ENCODE data around the gene RTKN2. TPM values are rescaled to one million over a fixed set of nuclear protein-coding genes. Genes with fewer than 3 reads are reported as not detected.

Gene RTKN2
- total and polyA plus RNA-seq, 3 donors from 2014 or later = 6.3 to 9.1 (median 7.5) TPM

DNA sequence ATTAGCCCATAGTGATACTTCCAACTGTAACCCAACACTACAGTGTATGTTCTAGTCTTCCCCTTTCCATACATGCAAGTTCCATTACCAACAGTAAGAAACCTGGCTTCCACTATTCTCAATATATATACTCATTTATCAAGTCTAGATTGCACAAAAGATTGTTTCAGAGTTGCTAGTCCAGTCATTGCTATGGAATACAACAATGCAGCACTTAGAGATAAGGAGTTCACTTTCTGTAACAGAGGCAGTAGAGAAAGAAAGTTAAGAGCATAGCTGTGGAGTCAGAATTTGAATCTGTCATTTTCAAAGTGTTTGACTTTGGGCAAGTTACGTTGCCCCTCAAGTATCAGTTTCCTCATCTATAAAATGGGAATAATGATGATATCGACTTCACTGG is 90.1 kb downstream of the RTKN2 start:
- WGBS, 2 donors = 94 to 98% methylated on average over 2 of the region's 2 CpGs
- TF ChIP-seq POLR2A (IDR thresholded peaks at IDR 0.05) = no peak
- no peak for TF ChIP-seq CTCF (IDR thresholded peaks at IDR 0.05)
- no peak for DNase-seq
- no peak overlapping the region for H3K27ac ChIP-seq
- H3K4me1 ChIP-seq = no peaks in the 10 kb centered on the region
- H3K27me3 ChIP-seq = no peaks in the 10 kb centered on the region
- H3K4me3 ChIP-seq = no peak overlapping the region
- H3K36me3 ChIP-seq (ENCODE audit: low read depth, missing control alignments) = no peaks in the 10 kb centered on the region
- no peaks in the 10 kb centered on the region for H3K9me3 ChIP-seq
- intact Hi-C loops (cut with DNase I; ENCODE audit: low total_unique reads) = no loop called here

GRCh38 chr10:62177111-62177510 is 91.5 kb downstream of the RTKN2 start:
- no peaks in the 10 kb centered on the region for H3K36me3 ChIP-seq (ENCODE audit: low read depth, missing control alignments)
- H3K4me3 ChIP-seq = no peak overlapping the region
- no peaks in the 10 kb centered on the region for H3K27me3 ChIP-seq
- intact Hi-C loops (cut with DNase I; ENCODE audit: low total_unique reads) = no loop called here
- no peak for DNase-seq
- WGBS, 2 donors = 87 to 88% methylated on average over 3 of the region's 3 CpGs
- no peak overlapping the region for H3K27ac ChIP-seq
- H3K4me1 ChIP-seq = no peaks in the 10 kb centered on the region
- H3K9me3 ChIP-seq = no peaks in the 10 kb centered on the region
- TF ChIP-seq POLR2A (IDR thresholded peaks at IDR 0.05) (no peak), CTCF (IDR thresholded peaks at IDR 0.05) (no peak)

DNA sequence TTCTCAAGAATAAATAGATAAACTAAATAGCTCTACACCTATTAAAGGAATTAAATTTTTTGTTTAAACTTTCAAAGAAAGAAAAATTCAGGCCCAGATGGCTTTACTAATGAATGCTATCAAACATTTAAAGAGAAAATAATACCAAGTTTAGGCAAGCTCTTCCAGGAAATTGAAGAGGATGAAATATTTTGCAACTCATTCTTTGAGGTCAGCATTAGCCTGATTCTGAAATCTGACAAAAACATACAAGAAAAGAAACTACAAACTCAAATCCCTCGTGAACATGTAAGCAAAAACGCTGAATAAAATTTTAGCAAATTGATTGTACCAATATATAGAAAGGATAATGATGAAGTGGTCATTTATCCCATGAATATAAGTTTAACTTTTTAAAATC is 93.4 kb downstream of the RTKN2 start:
- H3K27ac ChIP-seq = no peak overlapping the region
- no peaks in the 10 kb centered on the region for H3K9me3 ChIP-seq
- 76 to 86% methylated on average over 2 of the region's 2 CpGs for WGBS, 2 donors
- DNase-seq = no peak
- intact Hi-C loops (cut with DNase I; ENCODE audit: low total_unique reads) = no loop called here
- no peak overlapping the region for H3K4me3 ChIP-seq
- TF ChIP-seq POLR2A (IDR thresholded peaks at IDR 0.05) (no peak), CTCF (IDR thresholded peaks at IDR 0.05) (no peak)
- no peaks in the 10 kb centered on the region for H3K27me3 ChIP-seq
- H3K36me3 ChIP-seq (ENCODE audit: low read depth, missing control alignments) = no peaks in the 10 kb centered on the region
- H3K4me1 ChIP-seq = no peaks in the 10 kb centered on the region

DNA sequence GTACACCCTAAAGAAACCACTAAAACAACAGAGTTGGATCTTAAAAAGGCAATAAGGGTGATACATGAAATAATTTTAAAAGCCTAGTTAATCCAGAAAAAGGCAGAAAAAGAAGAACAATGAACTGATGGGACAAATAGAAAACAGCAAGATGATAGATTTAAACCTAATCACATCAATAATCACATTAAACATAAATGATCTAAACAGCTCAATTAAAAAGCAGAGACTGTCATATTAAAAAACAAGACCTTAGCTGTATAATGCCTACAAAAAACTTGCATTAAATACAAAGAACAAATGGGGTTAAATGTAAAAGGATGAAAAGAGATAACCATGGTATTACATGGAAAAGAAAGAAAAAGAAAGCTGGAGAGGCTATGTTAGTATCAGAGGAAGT is 96.2 kb downstream of the RTKN2 start:
- Histone ChIP-seq H3K27ac (no peak overlapping the region), H3K36me3 (ENCODE audit: low read depth, missing control alignments) (no peaks in the 10 kb centered on the region), H3K9me3 (no peaks in the 10 kb centered on the region), H3K4me1 (no peaks in the 10 kb centered on the region), H3K27me3 (no peaks in the 10 kb centered on the region), H3K4me3 (no peak overlapping the region)
- no peak for TF ChIP-seq POLR2A (IDR thresholded peaks at IDR 0.05)
- TF ChIP-seq CTCF (IDR thresholded peaks at IDR 0.05) = no peak
- intact Hi-C loops (cut with DNase I; ENCODE audit: low total_unique reads) = no loop called here
- DNase-seq = no peak

DNA sequence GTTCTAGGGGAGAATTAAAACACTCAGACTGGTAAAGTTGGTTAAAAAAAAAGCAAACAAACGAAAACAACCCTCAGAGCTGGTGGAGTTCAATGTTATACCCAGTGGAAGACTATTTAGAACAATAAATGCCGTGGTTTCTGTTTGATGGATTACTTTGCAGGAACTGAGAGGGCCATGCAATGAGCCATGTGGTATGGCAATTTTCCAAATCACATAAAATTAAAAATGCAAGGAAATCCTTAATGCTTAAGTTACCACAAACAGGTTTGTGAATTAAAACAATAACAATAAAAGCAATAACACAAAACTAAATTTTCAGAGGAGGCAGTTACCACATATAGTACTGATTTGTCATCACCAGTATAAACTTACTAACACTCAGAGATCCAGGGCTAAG is 96.9 kb downstream of the RTKN2 start:
- Histone ChIP-seq H3K36me3 (ENCODE audit: low read depth, missing control alignments) (no peaks in the 10 kb centered on the region), H3K27ac (no peak overlapping the region), H3K27me3 (no peaks in the 10 kb centered on the region), H3K4me1 (no peaks in the 10 kb centered on the region), H3K4me3 (no peak overlapping the region), H3K9me3 (no peaks in the 10 kb centered on the region)
- 77 to 81% methylated on average over 2 of the region's 2 CpGs for WGBS, 2 donors
- TF ChIP-seq POLR2A (IDR thresholded peaks at IDR 0.05) (no peak), CTCF (IDR thresholded peaks at IDR 0.05) (no peak)
- intact Hi-C loops (cut with DNase I; ENCODE audit: low total_unique reads) = no loop called here
- no peak for DNase-seq
